ENCODE measurements around the gene ABHD15.

DNA sequence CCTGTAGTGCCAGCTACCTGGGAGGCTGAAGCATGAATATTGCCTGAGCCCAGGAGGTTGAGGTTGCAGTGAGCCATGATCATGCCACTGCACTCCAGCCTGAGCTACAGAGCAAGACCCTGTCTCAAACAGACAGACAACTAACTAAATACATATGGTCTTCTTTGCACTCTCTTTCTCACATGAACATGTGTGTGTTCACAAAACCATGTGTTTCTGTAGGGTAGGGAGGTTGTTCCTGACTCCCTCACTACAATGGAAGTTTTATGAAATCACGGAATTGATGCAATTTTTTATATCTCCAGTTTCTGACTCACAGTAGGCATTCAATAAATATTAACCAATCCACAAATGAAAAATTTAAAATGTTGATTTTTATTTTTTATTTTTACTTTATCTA lies 48.5 kb downstream of the ABHD15 start:
- TF ChIP-seq USF1 (IDR thresholded peaks at IDR 0.05) (no peak), REST (IDR thresholded peaks at IDR 0.05; ENCODE audit: low read depth) (no peak), TEAD4 (IDR thresholded peaks at IDR 0.05) (no peak), MAX (IDR thresholded peaks at IDR 0.05) (no peak), TAF1 (IDR thresholded peaks at IDR 0.05; ENCODE audit: low read depth) (no peak), EGR1 (IDR thresholded peaks at IDR 0.05) (no peak), EP300 (IDR thresholded peaks at IDR 0.05; ENCODE audit: borderline replicate concordance) (no peak), CREB1 (IDR thresholded peaks at IDR 0.05; ENCODE audit: low read depth) (no peak), CEBPB (IDR thresholded peaks at IDR 0.05) (no peak), ZBTB7A (IDR thresholded peaks at IDR 0.05; ENCODE audit: low read depth) (no peak), NFIC (IDR thresholded peaks at IDR 0.05) (no peak), TCF12 (IDR thresholded peaks at IDR 0.05; ENCODE audit: low read depth) (no peak)
